GM18873 (cell line): ENCODE results near the gene UBAP2L.
A peak's percentile ranks its signal among the peaks of the same experiment; 100 is the strongest.
"Not testable (repeated sequence)": the region's sequence is repeated elsewhere in the genome, so short reads cannot be mapped to it uniquely, and the experiment has no call there.

ENCODE experiments used
- ATAC-seq: cut with Tn5 transposase; IDR thresholded peaks from one replicate; pipeline ENCODE4 v1.9.1; 2021; ENCODE audit warnings: mild to moderate bottlenecking, moderate library complexity, moderate number of reproducible peaks; ENCODE audit not compliant: unreplicated experiment, low FRiP score

Gene UBAP2L

DNA sequence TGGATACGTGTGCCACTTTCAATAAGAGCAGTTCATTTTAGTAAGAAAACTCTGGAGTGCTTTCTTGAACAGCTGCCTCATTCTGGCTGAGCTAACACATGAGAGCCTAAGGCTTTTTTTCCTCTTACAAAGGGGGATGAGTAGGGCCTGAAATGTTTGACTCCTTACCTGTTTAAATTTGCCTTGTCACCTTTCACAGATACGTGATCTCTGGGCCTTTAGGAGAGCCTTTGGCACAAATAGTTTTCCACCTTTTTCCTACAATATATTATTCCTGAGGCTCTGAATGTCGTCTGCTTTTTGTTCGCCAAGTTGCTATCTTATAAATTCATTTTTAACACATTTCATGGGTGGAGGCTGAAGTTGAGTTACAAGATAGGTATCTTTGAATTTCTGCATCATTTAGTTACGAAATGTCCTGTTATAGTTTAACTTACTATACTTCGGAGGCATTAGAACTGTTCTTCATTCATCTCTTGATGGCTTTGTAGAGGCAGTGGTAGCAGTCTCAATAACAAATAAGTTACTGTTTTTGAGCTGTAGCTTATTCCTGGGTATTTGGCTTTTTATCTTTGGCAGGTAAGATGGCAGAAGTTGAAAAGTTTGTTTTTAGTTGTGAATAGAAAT lies 17.2 kb downstream of the UBAP2L start:
- no peak for ATAC-seq

DNA sequence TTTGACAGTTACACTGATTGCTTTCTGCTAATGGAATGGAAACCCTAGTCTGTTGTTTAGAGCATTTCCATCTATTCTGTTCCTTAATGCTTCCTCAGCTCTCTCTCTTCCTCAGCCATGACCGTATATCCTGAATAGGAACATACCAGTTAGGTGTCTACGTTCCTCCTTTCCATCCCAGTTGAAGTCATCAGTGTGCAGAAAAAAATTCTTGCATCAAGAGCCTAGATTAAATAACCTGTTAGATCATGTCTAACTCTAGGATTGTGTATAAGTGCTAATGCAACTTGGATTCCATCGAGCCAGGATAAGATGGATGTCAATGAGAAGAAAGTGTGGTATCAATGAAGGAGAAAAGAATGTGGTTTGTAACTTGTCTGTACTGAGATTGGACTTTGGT lies 18.7 kb downstream of the UBAP2L start:
- ATAC-seq = no peak

DNA sequence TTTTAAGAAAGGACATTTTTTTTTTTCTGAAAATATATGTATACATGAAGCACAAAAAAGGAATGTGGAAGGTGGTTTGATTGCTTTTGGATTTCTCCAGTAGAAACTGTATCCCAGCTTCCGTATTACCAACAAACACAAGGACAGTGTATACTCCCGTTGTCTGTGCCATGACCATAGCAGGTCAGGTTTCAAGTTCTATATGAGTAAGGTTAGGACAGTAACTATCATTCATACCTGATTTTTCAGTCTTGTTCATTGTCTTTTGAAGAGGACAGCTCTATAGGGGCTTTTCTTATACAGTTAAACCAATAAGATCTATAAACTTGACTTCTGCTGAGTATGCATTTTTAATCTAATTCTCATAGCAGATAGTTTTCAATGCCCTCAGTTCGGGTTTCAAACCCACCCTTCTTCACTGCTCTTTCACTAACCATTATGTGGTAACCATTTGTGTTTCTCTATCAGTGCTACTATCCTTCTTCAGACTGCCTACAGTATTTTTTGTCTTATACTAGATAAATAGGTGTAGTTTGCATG lies 19.6 kb downstream of the UBAP2L start:
- no peak for ATAC-seq

DNA sequence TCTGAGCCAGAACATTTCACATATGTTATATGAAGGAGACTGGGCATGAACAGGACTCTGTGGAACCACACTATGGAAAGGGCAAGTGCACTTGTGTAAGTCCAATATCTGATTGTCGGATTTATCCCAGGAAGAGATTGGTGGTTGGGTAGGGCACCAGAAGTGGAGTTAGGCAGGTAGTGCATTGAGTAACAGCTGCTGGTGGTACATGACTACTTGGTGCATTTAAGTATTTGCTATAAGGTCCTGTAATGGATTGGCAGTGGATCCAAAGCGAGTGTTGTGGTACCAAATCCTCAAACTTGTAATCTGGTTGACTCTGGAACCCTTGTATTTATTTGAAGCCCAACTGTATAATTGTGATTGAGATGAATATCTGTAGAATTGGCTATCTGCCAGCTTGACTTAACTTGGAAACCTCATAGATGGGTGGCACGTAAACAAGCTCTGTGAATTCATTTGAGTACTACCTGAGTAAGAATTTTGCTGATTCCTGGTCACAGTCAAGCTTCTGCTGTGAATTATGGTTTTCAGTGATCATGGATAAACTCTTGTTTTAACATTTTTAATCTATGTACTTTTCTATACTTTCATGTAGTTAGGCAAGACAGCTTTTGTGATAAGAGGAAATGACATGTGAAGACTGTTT lies 21.1 kb downstream of the UBAP2L start:
- no peak for ATAC-seq

DNA sequence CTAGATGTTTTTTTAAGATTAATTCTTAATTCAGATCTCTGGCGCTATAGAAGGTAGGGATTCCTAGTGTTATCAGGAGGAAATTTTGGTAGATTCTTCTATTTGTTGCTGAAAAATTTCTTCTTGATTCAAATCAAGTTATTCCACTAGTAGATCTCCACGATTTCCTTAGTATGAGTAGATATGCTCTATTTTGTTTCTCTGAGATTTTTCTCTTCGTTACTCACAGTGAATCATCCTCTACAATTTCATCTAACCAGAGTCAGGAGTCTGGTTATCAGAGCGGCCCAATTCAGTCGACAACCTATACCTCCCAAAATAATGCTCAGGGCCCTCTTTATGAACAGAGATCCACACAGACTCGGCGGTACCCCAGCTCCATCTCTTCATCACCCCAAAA lies 32.9 kb downstream of the UBAP2L start:
- no peak for ATAC-seq

DNA sequence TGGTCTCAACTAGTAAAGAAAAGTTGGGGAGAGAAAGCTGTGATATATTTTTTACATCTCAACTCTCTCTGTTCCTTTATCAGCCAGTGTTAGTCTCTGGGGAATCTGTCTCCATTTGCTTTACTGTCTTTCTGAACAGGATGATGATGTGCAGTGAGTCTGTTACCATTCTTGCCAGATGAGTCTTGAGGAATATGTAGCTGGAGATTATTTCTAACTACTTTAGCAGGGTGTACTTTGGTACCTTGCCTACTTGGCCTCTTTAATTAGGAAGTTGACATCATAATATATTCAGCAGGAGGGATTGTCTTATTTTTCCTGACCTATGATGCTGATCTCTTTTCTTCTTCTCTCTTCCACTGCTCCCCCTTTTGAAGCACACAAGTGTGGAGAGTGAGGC lies 35.9 kb downstream of the UBAP2L start:
- no peak for ATAC-seq

DNA sequence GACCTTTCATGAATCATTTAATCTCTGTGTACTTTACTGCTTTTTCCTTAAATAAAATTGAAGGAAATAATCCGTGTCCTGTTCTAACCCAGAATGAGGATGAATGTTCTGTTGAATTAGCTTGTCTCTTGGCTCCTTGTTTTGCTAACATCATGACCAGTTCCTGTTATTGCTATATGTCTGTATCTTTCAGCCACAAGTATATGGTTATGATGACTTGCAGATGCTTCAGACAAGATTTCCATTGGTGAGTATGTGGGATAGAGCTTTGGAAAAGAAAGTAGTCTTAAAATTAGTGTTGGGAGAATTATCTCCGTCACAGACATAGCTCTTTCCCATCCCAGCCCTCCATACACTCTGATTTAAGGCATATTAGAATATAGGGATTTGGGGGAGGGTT lies 38.0 kb downstream of the UBAP2L start:
- ATAC-seq = no peak

DNA sequence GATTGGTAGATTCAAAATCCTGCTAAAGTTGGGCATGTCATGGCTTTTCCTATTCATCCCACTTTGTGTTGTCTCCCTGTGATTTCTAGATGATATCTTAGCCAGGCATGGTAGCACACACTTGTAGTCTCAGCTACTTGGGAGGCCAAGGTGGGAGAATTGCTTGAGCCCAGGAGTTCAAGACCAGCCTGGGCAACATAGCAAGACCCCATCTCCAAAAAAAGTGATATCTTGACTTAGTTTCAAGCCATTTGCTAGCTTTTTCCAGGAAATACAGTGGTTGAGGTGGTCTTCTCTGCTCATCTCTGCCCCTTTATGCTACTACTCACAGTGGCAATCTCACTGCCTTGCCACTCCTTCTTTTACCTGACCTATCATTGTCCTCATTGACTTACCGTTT lies 39.4 kb downstream of the UBAP2L start:
- no peak for ATAC-seq

DNA sequence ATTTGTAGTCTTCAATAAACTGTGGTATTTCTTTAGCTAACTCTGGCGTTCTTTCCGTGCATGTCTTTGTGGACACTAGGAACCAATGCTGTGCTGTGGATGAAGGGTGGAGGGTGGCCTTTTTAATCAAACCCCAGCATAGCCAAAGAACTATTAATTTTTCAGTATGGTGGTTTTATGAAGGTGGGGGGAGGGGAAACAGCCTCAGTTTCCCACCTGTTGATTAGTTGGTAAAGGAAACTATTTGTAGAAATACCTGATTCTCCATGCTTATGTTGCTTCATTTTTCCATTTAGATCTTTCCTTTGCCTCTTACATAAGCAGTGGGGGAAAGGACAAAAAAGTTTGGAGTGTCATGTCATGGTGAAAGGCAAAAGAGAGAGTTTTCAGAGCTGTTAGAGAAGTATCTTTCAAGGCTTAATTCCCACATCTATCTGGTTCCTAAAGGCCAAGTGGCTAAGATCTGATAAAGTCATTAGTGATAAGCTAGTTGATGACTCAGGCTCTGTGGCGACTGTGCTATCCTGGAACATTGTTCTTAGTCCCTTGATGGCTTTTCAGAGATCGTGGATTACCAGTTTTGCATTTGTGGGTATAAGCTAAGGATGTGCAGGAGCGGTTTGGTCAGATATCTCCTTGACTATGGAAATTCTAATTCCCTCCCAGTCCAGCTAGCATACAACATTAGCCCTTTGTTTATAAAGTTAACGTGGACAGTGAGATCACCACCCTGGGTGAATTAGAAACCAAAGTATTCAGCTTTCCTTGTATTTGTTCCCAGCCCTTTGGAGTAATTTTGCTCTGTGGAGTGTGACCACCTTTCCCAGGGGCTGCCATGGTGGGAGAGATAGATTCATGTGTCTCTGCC lies 42.9 kb downstream of the UBAP2L start:
- ATAC-seq = no peak

DNA sequence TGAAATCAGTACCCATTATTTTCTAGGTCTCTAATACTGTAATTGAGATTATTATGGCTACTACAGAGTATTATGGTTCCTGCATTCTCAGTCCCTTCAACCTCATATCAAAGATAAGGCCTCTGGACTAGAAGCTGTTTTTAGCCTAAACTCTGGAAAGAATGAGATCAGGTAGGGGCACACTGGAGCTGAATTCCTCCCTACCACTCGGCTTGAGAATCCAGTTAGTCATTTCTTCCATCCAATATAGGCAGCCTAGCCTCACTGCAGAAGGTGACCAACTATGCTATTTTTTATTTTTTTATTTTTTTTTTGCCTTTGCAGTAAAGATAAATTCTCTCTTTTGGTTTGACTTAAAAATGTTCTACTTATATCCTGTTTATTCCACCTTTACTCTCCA lies 43.7 kb downstream of the UBAP2L start:
- no peak for ATAC-seq

DNA sequence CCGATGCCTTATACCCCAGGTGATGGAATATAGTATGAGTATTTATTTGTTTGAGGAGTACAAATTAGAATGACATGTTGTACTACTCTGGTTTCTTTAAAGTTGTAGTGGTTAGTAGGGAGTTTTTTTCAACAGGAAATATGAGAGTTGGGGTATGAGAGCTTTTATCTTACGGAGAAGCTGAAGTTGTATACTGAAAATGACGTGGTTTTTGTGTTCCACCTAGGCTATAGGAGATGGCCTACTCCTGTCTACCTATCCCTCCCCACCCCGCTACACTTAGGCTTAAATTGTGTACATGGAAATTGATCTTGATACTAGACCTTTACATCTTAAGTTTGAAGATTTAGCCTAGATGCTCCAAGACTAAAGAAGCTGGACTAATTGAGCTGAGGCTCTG lies 44.8 kb downstream of the UBAP2L start:
- no peak for ATAC-seq

DNA sequence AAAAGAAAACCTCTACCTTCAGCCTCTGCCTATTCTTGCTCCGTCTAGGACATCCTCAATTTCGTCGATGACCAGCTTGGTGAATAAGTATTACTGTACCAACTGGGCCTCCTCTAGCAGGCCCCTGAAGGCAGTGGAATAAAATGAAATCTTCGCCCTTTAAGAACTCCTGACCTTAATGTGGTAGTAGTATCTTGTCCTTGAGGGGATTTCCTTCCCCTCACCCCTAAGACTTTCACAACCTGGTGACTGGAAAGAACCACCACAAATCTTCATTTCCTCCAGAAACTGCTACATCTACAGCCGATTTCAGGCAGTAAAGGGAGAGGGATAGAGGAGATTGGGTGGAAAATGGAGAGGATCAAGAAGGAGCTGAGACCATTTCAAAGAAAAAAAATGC lies 50.1 kb downstream of the UBAP2L start:
- no peak for ATAC-seq

DNA sequence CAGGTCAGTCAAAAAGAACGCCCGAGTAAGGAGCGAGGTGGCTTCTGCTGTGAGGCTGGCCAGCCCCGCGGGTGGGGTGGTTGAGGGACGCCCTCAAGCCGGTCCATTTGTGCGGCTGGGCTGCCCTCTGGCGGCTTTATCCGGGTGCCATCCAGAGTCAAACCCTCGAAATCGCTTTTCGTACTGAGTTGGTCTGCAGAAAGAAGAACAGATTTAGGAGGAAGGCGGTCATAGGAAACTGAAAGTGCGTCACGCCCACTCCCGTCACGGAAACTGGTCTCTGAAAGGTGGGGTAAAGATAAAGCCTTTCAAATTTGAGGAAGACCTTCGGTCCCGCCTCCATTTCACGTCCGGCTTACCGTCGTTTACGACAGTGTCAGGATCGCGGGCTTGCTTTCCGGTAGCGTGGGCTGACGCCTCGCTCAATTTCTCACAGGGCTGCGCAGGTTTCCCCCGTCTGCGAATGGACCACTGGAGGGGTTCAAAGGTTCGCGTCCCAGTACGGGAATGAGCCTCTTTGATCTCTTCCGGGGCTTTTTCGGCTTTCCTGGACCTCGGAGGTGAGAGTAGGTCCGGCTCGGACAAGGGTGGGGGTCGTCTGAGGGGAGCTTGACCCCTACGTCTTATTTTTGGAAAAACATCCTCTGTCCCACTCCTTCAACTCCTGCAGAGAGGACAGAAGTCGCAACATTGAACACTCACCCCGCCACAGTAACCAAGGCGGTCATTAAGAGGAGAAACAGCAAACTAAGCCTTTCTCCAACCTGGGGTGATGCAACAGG lies 51.7 kb downstream of the UBAP2L start, which contains the start of gene HAX1:
Gene HAX1 (plus strand): TSS at position 413 of the 782 bp plus-strand sequence. CDS start 95 bp downstream, at position 508.
- peak; percentile 84 for ATAC-seq

DNA sequence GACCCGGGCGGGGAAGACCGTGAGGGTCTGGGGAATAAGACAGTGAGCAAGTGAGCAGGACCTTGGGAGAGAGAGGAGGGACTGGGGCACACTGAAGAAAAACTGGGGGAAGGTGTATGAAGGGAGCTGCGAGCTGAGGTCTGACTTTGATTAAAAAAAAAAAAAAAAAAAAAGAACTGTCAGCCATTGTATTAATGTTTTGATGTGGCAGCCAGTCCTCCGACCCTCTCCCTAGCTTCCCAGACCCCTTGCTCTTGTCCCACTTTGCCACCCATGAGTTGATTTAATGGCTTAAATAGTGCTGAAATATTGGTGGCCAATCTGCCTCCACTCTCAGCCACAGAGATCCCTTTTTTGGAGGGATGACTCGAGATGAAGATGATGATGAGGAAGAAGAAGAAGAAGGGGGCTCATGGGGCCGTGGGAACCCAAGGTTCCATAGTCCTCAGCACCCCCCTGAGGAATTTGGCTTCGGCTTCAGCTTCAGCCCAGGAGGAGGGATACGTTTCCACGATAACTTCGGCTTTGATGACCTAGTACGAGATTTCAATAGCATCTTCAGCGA lies 52.3 kb downstream of the UBAP2L start:
- no peak for ATAC-seq

DNA sequence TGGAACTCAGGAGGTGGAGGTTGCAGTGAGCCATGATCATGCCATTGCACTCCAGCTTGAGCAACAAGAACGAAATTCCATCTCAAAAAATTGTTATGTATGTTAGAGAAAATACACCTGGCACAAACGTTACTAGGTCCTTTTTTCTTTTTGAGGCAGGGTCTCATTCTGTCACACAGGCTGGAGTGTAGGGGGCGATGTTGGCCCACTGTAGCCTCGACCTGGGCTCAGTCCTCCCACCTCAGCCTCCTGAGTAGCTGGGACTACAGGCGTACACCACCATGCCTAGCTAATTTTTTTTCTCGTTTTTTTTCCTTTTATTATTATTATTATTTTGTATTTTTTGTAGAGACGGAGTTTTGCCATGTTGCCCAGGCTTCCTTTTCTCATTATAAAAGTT lies 56.0 kb downstream of the UBAP2L start:
- ATAC-seq = no peak

DNA sequence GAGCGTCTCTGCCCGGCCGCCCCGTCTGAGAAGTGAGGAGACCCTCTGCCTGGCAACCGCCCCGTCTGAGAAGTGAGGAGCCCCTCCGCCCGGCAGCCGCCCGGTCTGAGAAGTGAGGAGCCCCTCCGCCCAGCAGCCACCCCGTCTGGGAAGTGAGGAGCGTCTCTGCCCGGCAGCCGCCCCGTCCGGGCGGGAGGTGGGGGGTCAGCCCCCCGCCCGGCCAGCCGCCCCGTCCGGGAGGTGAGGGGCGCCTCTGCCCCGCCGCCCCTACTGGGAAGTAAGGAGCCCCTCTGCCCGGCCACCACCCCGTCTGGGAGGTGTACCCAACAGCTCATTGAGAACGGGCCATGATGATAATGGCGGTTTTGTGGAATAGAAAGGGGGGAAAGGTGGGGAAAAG lies 66.8 kb downstream of the UBAP2L start:
- not testable (repeated sequence) for ATAC-seq

DNA sequence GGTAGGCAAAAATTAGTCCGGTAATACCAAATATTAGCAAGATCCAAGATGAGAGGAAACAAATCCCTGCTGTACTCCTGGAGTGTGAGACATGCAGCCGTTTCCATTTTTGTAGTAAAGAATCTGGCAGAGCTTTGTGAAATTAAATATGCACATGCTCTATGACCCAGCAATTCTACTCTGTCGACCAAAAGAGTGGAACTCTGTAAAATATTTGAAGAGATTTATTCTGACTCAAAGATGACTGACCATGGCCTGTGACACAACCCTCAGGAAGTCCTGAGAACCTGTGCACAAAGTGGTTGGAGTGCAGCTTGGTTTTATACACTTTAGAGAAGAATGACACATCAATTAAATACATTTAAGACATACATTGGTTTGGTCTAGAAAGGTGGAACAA lies 67.9 kb downstream of the UBAP2L start:
- no peak for ATAC-seq

DNA sequence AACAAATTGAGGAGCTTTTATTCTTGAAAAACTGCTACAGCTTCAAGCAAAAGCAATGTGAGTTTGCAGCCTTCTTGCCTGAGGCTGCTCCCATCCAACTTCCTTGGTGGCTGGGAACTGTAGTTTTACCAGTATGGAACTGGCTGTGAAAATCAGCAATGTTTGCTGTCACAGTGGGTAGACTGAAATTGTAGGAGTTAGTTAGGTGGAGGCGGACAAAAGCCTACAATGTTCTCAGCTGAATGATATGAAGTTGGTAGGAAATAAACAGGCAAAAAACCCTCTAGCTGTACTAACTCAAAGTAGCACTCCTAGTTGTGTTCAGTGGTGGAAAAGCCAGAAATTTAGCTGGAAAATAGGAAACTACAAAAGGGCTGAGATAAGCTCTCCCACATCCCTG lies 70.2 kb downstream of the UBAP2L start:
- ATAC-seq = no peak

DNA sequence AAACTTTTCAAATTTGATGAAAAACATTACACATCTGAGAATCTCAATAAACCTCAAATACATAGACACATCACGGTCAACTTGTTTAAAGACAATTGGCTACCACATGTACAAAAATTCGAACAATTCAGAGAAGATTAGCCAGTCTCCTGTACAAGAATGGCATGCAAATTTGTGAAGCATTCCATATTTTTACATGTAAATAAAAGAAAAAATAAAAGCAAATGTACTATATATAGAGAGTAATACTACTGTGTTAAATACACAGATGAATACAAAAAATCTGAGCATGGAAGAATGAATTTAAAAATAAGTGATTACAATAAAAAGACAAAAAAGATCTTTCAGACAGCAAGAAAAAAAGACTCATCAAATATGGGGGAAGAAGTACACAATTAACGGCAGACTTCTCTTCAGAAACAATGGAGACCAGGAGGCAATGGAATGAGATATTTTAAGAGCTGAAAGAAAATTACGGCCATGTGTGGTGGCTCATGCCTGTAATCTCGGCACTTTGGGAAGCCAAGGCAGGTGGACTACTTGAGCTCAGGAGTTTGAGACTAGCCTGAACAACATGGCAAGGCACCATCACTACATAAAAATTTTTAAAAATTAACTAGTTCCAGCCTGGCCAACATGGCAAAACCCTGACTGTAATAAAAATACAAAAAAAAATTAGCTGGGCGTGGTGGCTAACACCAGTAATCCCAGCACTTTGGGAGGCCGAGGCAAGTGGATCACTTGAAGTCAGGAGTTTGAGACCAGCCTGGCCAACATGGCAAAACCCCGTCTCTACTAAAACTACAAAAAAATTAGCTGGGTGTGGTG lies 74.9 kb downstream of the UBAP2L start:
- ATAC-seq = no peak
